CD4-positive, CD25-positive, alpha-beta regulatory T cell (primary cell): Measurements from ENCODE around the gene EIF4EBP2. TPM values are rescaled to one million over a fixed set of nuclear protein-coding genes. Genes with fewer than 3 reads are reported as not detected.

ENCODE experiments used
- ATAC-seq, 2 donors: fragments of 150-1000 bp; cut with Tn5 transposase; one replicate each; pipeline ENCODE4 v1.10.0; 2021; ENCODE audit warnings: low read depth in 2 of 2, moderate number of reproducible peaks in 2 of 2, moderate library complexity in 1 of 2
- DNase-seq, 3 donors: peaks; one replicate each; pipeline versions ENCODE4 v3.0.0 to v3.0.0-alpha.2; 2012 to 2022; ENCODE audit warnings: mixed read lengths in 1 of 3
- H3K27ac ChIP-seq: one replicate; pipeline ENCODE4 v1.7.0; 2013; ENCODE audit warnings: mild to moderate bottlenecking, low read length; ENCODE audit not compliant: insufficient read depth, poor library complexity, severe bottlenecking
- H3K27me3 ChIP-seq: one replicate; pipeline ENCODE4 v1.7.0; 2013; ENCODE audit warnings: low read length; ENCODE audit not compliant: control insufficient read depth, insufficient read depth
- H3K36me3 ChIP-seq: one replicate; pipeline ENCODE4 v1.7.0; 2013; ENCODE audit warnings: mild to moderate bottlenecking, low read length, moderate library complexity; ENCODE audit not compliant: control insufficient read depth, insufficient read depth
- H3K4me1 ChIP-seq: 2 replicates; pipeline ENCODE4 v1.7.0; 2013; ENCODE audit warnings: mild to moderate bottlenecking, low read length; ENCODE audit not compliant: insufficient read depth, control insufficient read depth, poor library complexity, severe bottlenecking
- H3K4me3 ChIP-seq: one replicate; pipeline ENCODE4 v1.7.0; 2013; ENCODE audit warnings: low read depth, mild to moderate bottlenecking, low read length, moderate library complexity
- H3K9me3 ChIP-seq, 2 experiments: 1 replicate in 1 of 2; 2 replicates in 1 of 2; pipeline ENCODE4 v1.7.0; 2013; ENCODE audit warnings: low read length in 2 of 2, mild to moderate bottlenecking in 1 of 2, moderate library complexity in 1 of 2; ENCODE audit not compliant: control insufficient read depth in 2 of 2
- H3K27ac Mint-ChIP-seq, 3 donors: one replicate each; pipeline ENCODE4 v1.8.0; 2020 to 2022; ENCODE audit warnings: mild to moderate bottlenecking in 3 of 3, mixed read lengths in 3 of 3, moderate library complexity in 2 of 3
- H3K27me3 Mint-ChIP-seq: one replicate; pipeline ENCODE4 v1.8.0; 2022; ENCODE audit warnings: mild to moderate bottlenecking, mixed read lengths
- H3K36me3 Mint-ChIP-seq: one replicate; pipeline ENCODE4 v1.8.0; 2020; ENCODE audit warnings: mixed read lengths
- H3K4me1 Mint-ChIP-seq, 4 donors: one replicate each; pipeline ENCODE4 v1.8.0; 2020 to 2022; ENCODE audit warnings: mixed read lengths in 4 of 4, mild to moderate bottlenecking in 1 of 4
- H3K4me3 Mint-ChIP-seq, 4 donors: one replicate each; pipeline ENCODE4 v1.8.0; 2020 to 2022; ENCODE audit warnings: mild to moderate bottlenecking in 4 of 4, mixed read lengths in 4 of 4, moderate library complexity in 3 of 4
- H3K9me3 Mint-ChIP-seq, 7 donors: one replicate each; pipeline ENCODE4 v1.8.0; 2020 to 2022; ENCODE audit warnings: mixed read lengths in 7 of 7, mild to moderate bottlenecking in 3 of 7, moderate library complexity in 2 of 7
- polyA plus RNA-seq, 4 donors: library from polyadenylated mRNA; unstranded; fragments of 300-500 nt; fragmentation: Illumina TruSeq; gene quantifications; one replicate each; pipeline ENCODE4 v1.2.3, GENCODE V29; 2021
- total RNA-seq: library from RNA; stranded (reverse); gene quantifications from one replicate; pipeline ENCODE4 v1.2.3, GENCODE V29; 2022

EIF4EBP2 gene
- total and polyA plus RNA-seq, 5 donors from 2014 or later = 53.1 to 86.4 (median 84.7) TPM

DNA sequence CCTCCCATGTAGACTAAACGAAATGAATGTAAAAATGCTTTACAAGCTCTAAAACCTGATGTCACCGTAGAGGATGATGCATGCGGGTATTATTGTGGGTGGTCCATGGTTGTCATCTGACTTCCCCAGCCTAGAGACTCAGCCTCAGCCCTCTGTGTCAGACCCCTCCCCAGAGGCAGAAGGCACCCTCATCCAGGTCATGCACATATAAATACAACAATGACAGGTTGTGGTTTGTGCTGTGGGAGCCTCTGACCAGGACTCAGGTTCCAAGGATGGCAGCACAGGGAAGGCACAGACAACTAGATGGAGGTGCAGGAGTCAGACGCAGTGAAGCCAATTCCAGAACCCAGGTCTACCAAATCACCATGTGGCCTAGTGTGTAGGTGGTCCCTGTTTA lies 40.8 kb downstream of the EIF4EBP2 start:
- Histone ChIP-seq H3K4me1 (peaks cover 17% of the 10 kb centered on the region), H3K27me3 (peaks cover 13% of the 10 kb centered on the region), H3K36me3 (no peaks in the 10 kb centered on the region), H3K4me3 (no peak overlapping the region), H3K27ac (no peak overlapping the region), H3K9me3 (no peaks in the 10 kb centered on the region)
- Mint-ChIP-seq H3K27ac (no peak overlapping the region), H3K4me1 (peaks cover 3 to 18% (median 9%) of the 10 kb centered on the region in 4 donors), H3K36me3 (no peaks in the 10 kb centered on the region), H3K4me3 (no peak overlapping the region), H3K27me3 (peaks cover 44% of the 10 kb centered on the region), H3K9me3 (peaks cover 0 to 2% (median 0%) of the 10 kb centered on the region in 7 donors)
- no peak for ATAC-seq
- DNase-seq = no peak

DNA sequence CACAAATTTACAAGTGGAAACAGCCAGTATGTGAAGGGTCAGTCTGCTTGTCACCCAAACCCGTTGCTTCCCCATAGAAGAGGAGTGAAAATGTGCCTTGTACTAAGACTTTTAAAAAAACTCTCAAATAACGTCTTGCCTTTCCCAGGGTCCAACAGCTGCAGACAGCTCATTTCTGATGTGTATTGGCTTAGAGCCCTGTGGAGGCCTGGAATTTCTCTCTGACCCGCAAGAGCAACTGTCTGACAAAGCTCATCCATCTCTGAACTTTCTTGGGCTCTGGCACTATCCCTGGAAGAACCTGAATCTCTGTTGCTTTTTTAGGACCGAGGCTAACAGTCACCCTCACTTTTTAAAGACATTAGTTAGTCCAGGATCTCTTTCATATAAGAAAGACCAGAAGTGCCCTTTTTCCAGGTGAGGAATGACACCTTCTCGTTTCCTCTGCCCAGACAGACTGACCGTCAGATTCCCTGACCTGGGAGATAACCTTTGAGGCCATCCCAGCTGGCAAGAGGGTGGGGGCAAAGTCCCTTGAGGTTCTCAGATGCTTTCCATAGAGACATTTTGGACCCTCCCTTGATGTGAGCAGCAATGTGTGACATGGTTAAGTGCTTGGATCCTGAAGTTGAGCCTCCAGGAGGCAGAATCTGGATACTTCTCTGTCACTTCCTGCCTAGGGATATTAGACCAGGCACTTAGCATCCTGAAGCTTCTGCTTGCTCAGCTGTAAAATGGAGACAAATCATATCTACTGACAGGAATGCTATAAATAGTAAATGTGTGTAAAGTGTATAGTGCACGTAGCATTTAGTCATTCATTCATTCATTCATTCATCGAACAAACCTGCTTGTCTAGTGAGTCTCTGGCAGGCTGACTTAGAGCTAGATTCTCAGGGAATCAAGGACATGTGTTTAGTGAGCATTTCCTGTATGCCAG lies 42.0 kb downstream of the EIF4EBP2 start:
- H3K9me3 Mint-ChIP-seq = no peaks in the 10 kb centered on the region

DNA sequence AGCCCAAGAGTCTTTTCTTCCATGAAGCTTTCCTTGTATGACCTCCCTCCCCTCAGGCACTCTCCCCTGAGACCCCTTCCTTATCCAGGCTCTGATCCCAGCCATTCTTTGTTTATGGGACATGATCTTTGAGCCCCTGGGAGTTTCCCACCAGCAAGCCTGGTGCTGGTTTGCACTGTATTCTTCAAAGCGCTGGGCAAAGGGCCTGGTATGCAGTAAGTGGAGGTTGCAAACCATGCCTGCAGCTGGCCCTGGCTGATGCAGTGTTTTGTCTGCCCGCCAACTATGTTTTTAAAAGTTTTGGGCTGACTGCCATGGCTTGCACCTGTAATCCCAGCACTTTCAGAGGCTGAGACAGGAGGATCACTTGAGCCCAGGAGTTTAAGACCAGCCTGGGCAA lies 44.3 kb downstream of the EIF4EBP2 start:
- H3K36me3 Mint-ChIP-seq = no peaks in the 10 kb centered on the region
- Histone ChIP-seq H3K27me3 (peaks cover under 1% of the 10 kb centered on the region), H3K4me1 (no peaks in the 10 kb centered on the region), H3K9me3 (no peaks in the 10 kb centered on the region), H3K36me3 (no peaks in the 10 kb centered on the region), H3K27ac (no peak overlapping the region), H3K4me3 (no peak overlapping the region)
- ATAC-seq (no peak), DNase-seq (no peak)
- peaks cover 22% of the 10 kb centered on the region for H3K27me3 Mint-ChIP-seq
- no peaks in the 10 kb centered on the region for H3K4me1 Mint-ChIP-seq
- no peak overlapping the region for H3K27ac Mint-ChIP-seq
- H3K4me3 Mint-ChIP-seq = no peak overlapping the region
- no peaks in the 10 kb centered on the region for H3K9me3 Mint-ChIP-seq

More for the DNA sequence above, 42.0 kb downstream of the EIF4EBP2 start:
- Histone ChIP-seq H3K4me1 (peaks cover 8% of the 10 kb centered on the region), H3K4me3 (no peak overlapping the region), H3K36me3 (no peaks in the 10 kb centered on the region), H3K27me3 (peaks cover 13% of the 10 kb centered on the region), H3K9me3 (no peaks in the 10 kb centered on the region), H3K27ac (no peak overlapping the region)
- H3K4me1 Mint-ChIP-seq = peaks cover 0 to 9% (median 4%) of the 10 kb centered on the region in 4 donors
- H3K27me3 Mint-ChIP-seq = peaks cover 39% of the 10 kb centered on the region
- H3K27ac Mint-ChIP-seq = no peak overlapping the region
- no peak overlapping the region for H3K4me3 Mint-ChIP-seq
- DNase-seq (no peak), ATAC-seq (no peak)
- H3K36me3 Mint-ChIP-seq = no peaks in the 10 kb centered on the region

DNA sequence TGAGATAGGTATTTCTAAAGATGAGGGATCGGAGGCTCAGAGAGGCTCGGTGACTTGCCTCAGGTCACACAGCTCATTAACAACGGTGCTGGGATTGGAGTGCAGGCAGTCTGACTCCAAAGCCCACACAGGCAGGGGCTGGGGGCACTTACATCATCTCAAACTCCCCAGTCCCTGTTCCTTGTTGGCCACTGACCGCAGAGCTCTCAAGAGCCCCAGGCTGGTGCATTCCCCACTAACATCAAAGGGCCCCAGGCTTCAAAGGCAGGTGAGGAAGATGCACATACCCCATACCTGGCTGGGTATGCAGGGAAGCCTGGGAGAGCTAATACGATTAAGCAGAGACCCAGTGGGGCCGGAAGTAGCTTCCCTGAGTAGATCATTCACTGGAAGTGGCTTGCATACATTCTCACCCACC lies 51.3 kb downstream of the EIF4EBP2 start:
- Mint-ChIP-seq H3K9me3 (peaks cover 0 to 3% (median 0%) of the 10 kb centered on the region in 7 donors), H3K36me3 (peaks cover under 1% of the 10 kb centered on the region)

DNA sequence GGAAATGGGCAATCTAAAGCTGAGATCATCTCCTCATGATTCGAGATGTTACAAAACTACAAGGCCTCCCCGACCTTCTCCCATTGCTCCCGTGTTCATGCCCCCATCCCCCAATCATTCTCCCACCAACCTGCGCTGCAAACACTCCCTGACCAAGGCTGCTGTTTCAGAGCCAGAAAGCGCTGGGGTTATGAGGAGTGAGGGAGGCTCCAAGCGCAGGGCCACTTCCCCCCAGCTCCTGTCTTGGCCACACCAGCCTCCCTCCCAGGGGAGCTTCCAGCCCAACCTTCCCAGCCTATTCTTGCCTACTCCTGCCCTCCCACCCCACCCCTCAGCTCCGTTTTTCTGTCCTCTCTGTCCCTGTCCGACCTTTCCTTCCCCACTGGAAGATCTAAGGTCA lies 52.2 kb downstream of the EIF4EBP2 start:
- Mint-ChIP-seq H3K27me3 (peaks cover 46% of the 10 kb centered on the region), H3K4me1 (peaks cover 0 to 10% (median 0%) of the 10 kb centered on the region in 4 donors), H3K36me3 (peaks cover 6% of the 10 kb centered on the region), H3K27ac (no peak overlapping the region), H3K9me3 (peaks cover 0 to 3% (median 0%) of the 10 kb centered on the region in 7 donors), H3K4me3 (no peak overlapping the region)
- Histone ChIP-seq H3K27me3 (peaks cover 9% of the 10 kb centered on the region), H3K4me3 (no peak overlapping the region), H3K27ac (no peak overlapping the region), H3K9me3 (no peaks in the 10 kb centered on the region), H3K4me1 (peaks cover 6% of the 10 kb centered on the region), H3K36me3 (no peaks in the 10 kb centered on the region)
- no peak for DNase-seq
- no peak for ATAC-seq

More for the DNA sequence above, 51.3 kb downstream of the EIF4EBP2 start:
- H3K36me3 ChIP-seq = no peaks in the 10 kb centered on the region
- peaks cover 9% of the 10 kb centered on the region for H3K27me3 ChIP-seq
- peaks cover 0 to 7% (median 0%) of the 10 kb centered on the region in 4 donors for H3K4me1 Mint-ChIP-seq
- ATAC-seq (no peak), DNase-seq (no peak)
- no peaks in the 10 kb centered on the region for H3K9me3 ChIP-seq
- H3K4me1 ChIP-seq = peaks cover 6% of the 10 kb centered on the region
- no peak overlapping the region for H3K27ac Mint-ChIP-seq
- H3K4me3 ChIP-seq = no peak overlapping the region
- peaks cover 39% of the 10 kb centered on the region for H3K27me3 Mint-ChIP-seq
- H3K27ac ChIP-seq = no peak overlapping the region
- no peak overlapping the region for H3K4me3 Mint-ChIP-seq

DNA sequence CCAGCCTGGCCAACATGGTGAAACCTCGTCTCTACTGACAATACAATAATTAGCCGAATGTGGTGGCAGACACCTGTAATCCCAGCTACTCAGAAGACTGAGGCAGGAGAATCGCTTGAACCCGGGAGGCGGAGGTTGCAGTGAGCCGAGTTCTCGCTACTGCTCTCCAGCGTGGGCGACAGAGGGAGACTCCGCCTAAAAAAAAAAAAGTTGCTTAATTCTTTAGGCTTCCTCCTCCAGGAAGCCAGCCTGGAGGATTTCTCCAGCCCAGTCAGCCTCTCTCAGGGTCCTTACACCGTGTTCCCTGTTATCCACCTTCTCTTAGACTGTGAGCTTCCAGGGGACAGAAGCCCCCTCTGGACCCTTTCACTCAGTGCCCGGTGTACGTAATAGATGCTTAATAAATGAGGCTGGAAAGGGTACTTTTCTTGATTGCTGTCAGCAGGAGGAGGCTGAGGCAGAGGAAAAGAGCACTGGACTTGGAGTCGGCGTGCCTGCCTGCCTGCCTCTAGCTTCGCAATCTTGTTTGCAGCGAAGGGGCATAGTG lies 53.9 kb downstream of the EIF4EBP2 start:
- Mint-ChIP-seq H3K4me3 (no peak overlapping the region), H3K36me3 (peaks cover 9% of the 10 kb centered on the region), H3K9me3 (peaks cover 0 to 3% (median 0%) of the 10 kb centered on the region in 7 donors), H3K27me3 (peaks cover 53% of the 10 kb centered on the region), H3K27ac (no peak overlapping the region), H3K4me1 (peaks cover 0 to 12% (median 1%) of the 10 kb centered on the region in 4 donors)
- Histone ChIP-seq H3K4me3 (no peak overlapping the region), H3K9me3 (no peaks in the 10 kb centered on the region), H3K4me1 (peaks cover 6% of the 10 kb centered on the region), H3K27ac (no peak overlapping the region), H3K27me3 (peaks cover 9% of the 10 kb centered on the region), H3K36me3 (no peaks in the 10 kb centered on the region)
- no peak for ATAC-seq
- no peak for DNase-seq

DNA sequence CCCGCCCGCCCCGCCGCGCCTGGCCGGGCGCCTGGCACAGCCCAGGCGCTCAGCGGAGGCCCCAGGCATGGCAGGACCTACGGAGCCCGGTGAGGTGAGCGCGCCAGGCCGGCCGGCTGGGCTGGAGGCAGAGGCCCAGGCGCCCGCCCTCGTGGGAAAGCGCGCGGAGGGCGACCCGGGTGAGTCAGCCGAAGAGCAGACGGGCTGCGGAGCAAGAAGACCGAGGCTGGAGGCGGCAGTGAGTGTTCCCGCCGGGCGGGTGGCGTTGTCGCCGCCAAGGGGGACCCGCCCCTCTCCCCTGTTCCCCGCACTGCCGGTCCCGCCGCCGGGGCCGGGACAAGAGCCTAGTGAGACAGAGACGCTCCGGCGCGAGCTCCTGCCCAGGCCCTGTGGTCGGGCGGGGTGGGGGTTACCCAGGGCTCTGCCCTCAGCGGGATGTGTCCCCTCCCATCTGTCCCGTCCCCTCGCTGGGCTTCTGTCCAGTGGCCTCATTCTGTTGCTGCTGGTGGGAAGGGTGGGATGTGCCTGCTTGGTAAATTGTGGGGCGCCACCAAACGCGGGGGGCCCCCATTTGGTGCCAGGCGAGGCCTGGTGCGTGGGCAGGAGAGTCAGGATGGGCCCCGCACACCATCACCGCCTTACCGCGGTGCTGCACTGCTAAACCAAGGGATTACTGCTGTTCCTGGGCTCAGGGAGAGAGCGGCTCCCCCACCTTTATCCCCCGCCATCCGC lies 54.5 kb downstream of the EIF4EBP2 start:
- Mint-ChIP-seq H3K27me3 (peaks cover 49% of the 10 kb centered on the region), H3K36me3 (peaks cover 9% of the 10 kb centered on the region), H3K4me1 (peaks cover 0 to 12% (median 1%) of the 10 kb centered on the region in 4 donors), H3K9me3 (peaks cover 0 to 3% (median 0%) of the 10 kb centered on the region in 7 donors), H3K27ac (no peak overlapping the region), H3K4me3 (no peak overlapping the region)
- Histone ChIP-seq H3K27ac (no peak overlapping the region), H3K9me3 (no peaks in the 10 kb centered on the region), H3K36me3 (no peaks in the 10 kb centered on the region), H3K4me1 (peaks cover 6% of the 10 kb centered on the region), H3K27me3 (peaks cover 9% of the 10 kb centered on the region), H3K4me3 (no peak overlapping the region)
- ATAC-seq = peak; percentile 39 to 48
- DNase-seq = no peak
